GM12892 (cell line): ENCODE results near the gene GDPGP1.

Experiments
- POLR2AphosphoS5 ChIP-seq: IDR thresholded peaks from 2 replicates; pipeline ENCODE4 v1.6.1; 2011; ENCODE audit warnings: low read depth, low read length, control low read depth
- TAF1 ChIP-seq: IDR thresholded peaks from 2 replicates; pipeline ENCODE4 v1.6.1; 2011; ENCODE audit warnings: low read depth, mild to moderate bottlenecking, control low read depth, low read length, borderline replicate concordance

DNA sequence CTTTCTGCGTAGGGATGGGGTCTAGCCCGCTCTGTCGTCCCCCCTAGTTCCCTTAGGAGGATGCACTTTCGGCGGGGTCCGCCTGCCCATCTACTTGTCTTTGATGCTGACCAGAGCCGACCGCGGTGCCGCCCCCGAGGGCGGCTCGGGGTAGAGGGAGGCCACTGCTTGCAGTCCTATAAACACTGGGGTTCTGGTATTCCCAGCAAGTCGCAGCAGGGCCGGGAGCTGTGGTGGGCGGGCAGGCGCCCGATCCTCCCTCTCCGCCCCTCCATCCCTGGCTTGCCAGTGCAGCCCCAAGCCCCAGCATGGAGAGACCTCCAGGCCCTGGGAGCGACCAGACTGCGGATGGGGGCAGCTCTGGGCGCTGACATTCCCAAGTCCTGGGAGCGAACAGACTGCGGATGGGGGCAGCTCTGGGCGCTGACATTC, 32.0 kb upstream of the GDPGP1 start:
- TF ChIP-seq TAF1, result no peak
- no peak for TF ChIP-seq POLR2AphosphoS5
